ENCODE data around the gene KNL1.

KNL1 gene

GRCh38 chr15:40593588-40594428, at the start of gene KNL1:
KNL1 (plus strand) TSS chr15:40594249; CDS start chr15:40602932, 8,683 bp downstream.
- H3K4me3 ChIP-seq (ENCODE audit: low read length), result peak within 1 kb of the TSS; percentile 71
- TF ChIP-seq ZNF274 (IDR thresholded peaks at IDR 0.05; ENCODE audit: low read depth, low read length), result no peak

GRCh38 chr15:40545457-40545856, 48.6 kb upstream of the KNL1 start:
- no peak for TF ChIP-seq ZNF274 (IDR thresholded peaks at IDR 0.05; ENCODE audit: low read depth, low read length)
- no peak overlapping the region for H3K4me3 ChIP-seq (ENCODE audit: low read length)

- TF ChIP-seq ZNF274 (IDR thresholded peaks at IDR 0.05; ENCODE audit: low read depth, low read length), result no peak
- no peak overlapping the region for H3K4me3 ChIP-seq (ENCODE audit: low read length)
Measured at GRCh38 chr15:40548610-40549009, 45.4 kb upstream of the KNL1 start.

GRCh38 chr15:40549894-40550293, 44.2 kb upstream of the KNL1 start:
- TF ChIP-seq ZNF274 (IDR thresholded peaks at IDR 0.05; ENCODE audit: low read depth, low read length), result no peak
- H3K4me3 ChIP-seq (ENCODE audit: low read length), result peak overlapping the region; percentile 10; the same call in 1 of the 2 replicates

- no peak for TF ChIP-seq ZNF274 (IDR thresholded peaks at IDR 0.05; ENCODE audit: low read depth, low read length)
- H3K4me3 ChIP-seq (ENCODE audit: low read length), result peak overlapping the region; percentile 10; the same call in 1 of the 2 replicates
Measured at GRCh38 chr15:40550341-40551037, 43.6 kb upstream of the KNL1 start.

- H3K4me3 ChIP-seq (ENCODE audit: low read length), result peak overlapping the region; percentile 20; the same call in 1 of the 2 replicates
- no peak for TF ChIP-seq ZNF274 (IDR thresholded peaks at IDR 0.05; ENCODE audit: low read depth, low read length)
Measured at GRCh38 chr15:40554161-40554525, 39.9 kb upstream of the KNL1 start.

- no peak for TF ChIP-seq ZNF274 (IDR thresholded peaks at IDR 0.05; ENCODE audit: low read depth, low read length)
- H3K4me3 ChIP-seq (ENCODE audit: low read length), result no peak overlapping the region
Measured at GRCh38 chr15:40555876-40556275, 38.2 kb upstream of the KNL1 start.

GRCh38 chr15:40558952-40559742, 34.9 kb upstream of the KNL1 start:
- TF ChIP-seq ZNF274 (IDR thresholded peaks at IDR 0.05; ENCODE audit: low read depth, low read length), result no peak

GRCh38 chr15:40562691-40563090, 31.4 kb upstream of the KNL1 start:
- no peak for TF ChIP-seq ZNF274 (IDR thresholded peaks at IDR 0.05; ENCODE audit: low read depth, low read length)
- no peak overlapping the region for H3K4me3 ChIP-seq (ENCODE audit: low read length)

More at GRCh38 chr15:40558952-40559742, 34.9 kb upstream of the KNL1 start:
- no peak overlapping the region; the same call in 1 of the 2 replicates for H3K4me3 ChIP-seq (ENCODE audit: low read length)

GRCh38 chr15:40563426-40563825, 30.6 kb upstream of the KNL1 start:
- no peak for TF ChIP-seq ZNF274 (IDR thresholded peaks at IDR 0.05; ENCODE audit: low read depth, low read length)
- H3K4me3 ChIP-seq (ENCODE audit: low read length), result no peak overlapping the region; the same call in 1 of the 2 replicates

- TF ChIP-seq ZNF274 (IDR thresholded peaks at IDR 0.05; ENCODE audit: low read depth, low read length), result no peak
- H3K4me3 ChIP-seq (ENCODE audit: low read length), result peak within 1 kb of the TSS; percentile 89
Measured at GRCh38 chr15:40564591-40565332, 29.3 kb upstream of the KNL1 start, which contains the start of gene CCDC32. CCDC32 (minus strand) TSS chr15:40565042; CDS start chr15:40563015, 2,027 bp downstream.

GRCh38 chr15:40565333-40566238, 28.5 kb upstream of the KNL1 start:
- H3K4me3 ChIP-seq (ENCODE audit: low read length), result peak overlapping the region; percentile 89; the same call in 1 of the 2 replicates
- no peak for TF ChIP-seq ZNF274 (IDR thresholded peaks at IDR 0.05; ENCODE audit: low read depth, low read length)
